GM12878 (cell line): ENCODE measurements around the gene KLF15. TPM values are rescaled to one million over a fixed set of nuclear protein-coding genes. Genes with fewer than 3 reads are reported as not detected.

Experiments
- BACH1 ChIP-seq: fragments of 450-650 bp; IDR thresholded peaks from 2 replicates; pipeline ENCODE4 v1.6.1; 2017; ENCODE audit warnings: mild to moderate bottlenecking, borderline replicate concordance
- BCL11A ChIP-seq: IDR thresholded peaks from 2 replicates; pipeline ENCODE4 v1.6.1; 2011; ENCODE audit warnings: low read depth, low read length
- CTCF ChIP-seq, 3 experiments: IDR thresholded peaks in 2 of 3; conservative IDR thresholded peaks in 1 of 3; 2 replicates each; pipeline ENCODE4 v1.5.1; 2011; ENCODE audit warnings: low read depth in 3 of 3, low read length in 3 of 3, mild to moderate bottlenecking in 3 of 3, control low read depth in 2 of 3, moderate library complexity in 2 of 3, inconsistent platforms in 1 of 3, mixed read lengths in 1 of 3; ENCODE audit not compliant: control insufficient read depth in 2 of 3, insufficient read depth in 1 of 3; ENCODE audit errors: extremely low read depth in 1 of 3
- FOXM1 ChIP-seq: IDR thresholded peaks from 2 replicates; pipeline ENCODE4 v1.6.1; 2012; ENCODE audit warnings: low read depth, mild to moderate bottlenecking, inconsistent platforms, low read length, moderate library complexity
- IRF4 ChIP-seq: IDR thresholded peaks from 2 replicates; pipeline ENCODE4 v1.6.1; 2011; ENCODE audit warnings: low read depth, low read length
- NR2F1 ChIP-seq: fragments of 450-650 bp; conservative IDR thresholded peaks from 2 replicates; pipeline ENCODE4 v1.6.1; 2017; ENCODE audit warnings: mild to moderate bottlenecking
- PML ChIP-seq: IDR thresholded peaks from 2 replicates; pipeline ENCODE4 v1.6.1; 2012; ENCODE audit warnings: low read length, inconsistent platforms
- RBBP5 ChIP-seq: fragments of 200-600 bp; sonication (generic); conservative IDR thresholded peaks from 2 replicates; pipeline ENCODE4 v1.6.1; 2016
- RFX5 ChIP-seq: IDR thresholded peaks from 2 replicates; pipeline ENCODE4 v1.6.1; 2011; ENCODE audit warnings: low read depth, low read length, improper control_type of control experiment
- RUNX3 ChIP-seq: IDR thresholded peaks from 2 replicates; pipeline ENCODE4 v1.6.1; 2012; ENCODE audit warnings: low read length, inconsistent platforms
- SMARCA5 ChIP-seq: fragments of 450-650 bp; IDR thresholded peaks from 2 replicates; pipeline ENCODE4 v1.6.1; 2017; ENCODE audit warnings: mild to moderate bottlenecking
- SUPT20H ChIP-seq: IDR thresholded peaks from 2 replicates; pipeline ENCODE4 v1.6.1; 2011; ENCODE audit warnings: low read depth, mild to moderate bottlenecking, low read length, moderate library complexity, borderline replicate concordance; ENCODE audit not compliant: control insufficient read depth
- ZNF384 ChIP-seq: IDR thresholded peaks from 2 replicates; pipeline ENCODE4 v1.6.1; 2012; ENCODE audit warnings: low read depth, mild to moderate bottlenecking, low read length, improper control_type of control experiment, borderline replicate concordance
- polyA plus RNA-seq, 11 experiments: library from polyadenylated mRNA; depleted of rRNA in 4 of 11; unstranded in 6 of 11; stranded (reverse) in 5 of 11; fragments of >200 nt; fragmentation: Nextera tagmentation in 4 of 11; fragmentation: Illumina TruSeq in 1 of 11; extraction: Ambion mirVana in 4 of 11; extraction: Trizol in 1 of 11; gene quantifications; 1 replicate in 1 of 11; 2 replicates in 10 of 11; pipeline versions ENCODE4 v1.2.1 to v1.2.3, GENCODE V29; 2011 to 2016; ENCODE audit warnings: inconsistent platforms in 2 of 11, missing spikeins in 2 of 11, low read depth in 1 of 11
- total RNA-seq, 4 experiments: library from RNA; depleted of rRNA in 3 of 4; stranded (reverse); fragments of >200 nt in 3 of 4; fragmentation: Illumina TruSeq in 1 of 4; extraction: Trizol in 1 of 4; gene quantifications; 2 replicates each; pipeline versions ENCODE4 v1.2.1 to v1.2.3, GENCODE V29; 2013 to 2021
- TF ChIP-seq, protein P1 (sequence below): fragments of 450-650 bp; IDR thresholded peaks from 2 replicates; pipeline ENCODE4 v1.6.1; 2017; ENCODE audit warnings: low read depth, mild to moderate bottlenecking, moderate library complexity
- TF ChIP-seq, protein P2 (sequence below): fragments of 450-650 bp; IDR thresholded peaks from 2 replicates; pipeline ENCODE4 v1.6.1; 2017; ENCODE audit warnings: mild to moderate bottlenecking, moderate library complexity

The KLF15 gene
- total and polyA plus RNA-seq, 10 of the 15 experiments (the other 5 are each of a cell fraction or from before 2014, with no cell fraction given), result 0.15 TPM; not detected in 9

DNA sequence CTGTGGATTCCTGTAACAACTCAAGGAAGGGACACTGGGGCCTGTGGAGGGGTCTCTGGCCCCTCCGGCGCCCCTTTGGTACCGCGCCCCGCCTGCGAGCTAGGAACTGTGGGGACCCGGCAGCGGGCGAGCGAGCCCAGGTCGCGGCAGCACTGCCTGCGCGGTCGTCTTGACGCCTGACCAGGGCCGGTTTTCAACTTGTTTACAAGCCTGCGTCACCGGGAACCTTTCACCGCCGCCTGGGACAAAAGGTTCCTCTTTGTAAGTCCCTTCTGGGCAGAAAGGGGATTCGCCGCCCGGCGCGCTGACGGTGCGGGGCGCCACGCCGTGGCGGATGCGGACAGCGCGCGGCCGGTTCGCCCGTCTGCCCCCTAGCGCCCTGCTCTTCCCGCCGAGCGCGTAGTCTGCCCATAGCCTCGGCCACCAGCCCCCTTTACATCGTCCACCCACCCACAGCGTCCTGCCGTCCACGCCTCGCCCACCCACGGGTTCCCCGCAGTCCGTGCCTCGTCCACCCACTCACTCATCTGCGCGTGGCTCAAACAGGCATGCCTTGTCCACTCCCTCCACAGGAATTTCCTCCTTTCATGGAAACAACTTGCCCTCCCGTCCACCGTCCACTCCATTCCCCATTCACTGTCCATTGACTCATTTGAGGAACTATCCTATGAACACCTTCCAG is 32.0 kb upstream of the KLF15 start (continued):
- TF ChIP-seq RFX5, result no peak
- no peak for TF ChIP-seq ZNF384
- TF ChIP-seq, protein P1, sequence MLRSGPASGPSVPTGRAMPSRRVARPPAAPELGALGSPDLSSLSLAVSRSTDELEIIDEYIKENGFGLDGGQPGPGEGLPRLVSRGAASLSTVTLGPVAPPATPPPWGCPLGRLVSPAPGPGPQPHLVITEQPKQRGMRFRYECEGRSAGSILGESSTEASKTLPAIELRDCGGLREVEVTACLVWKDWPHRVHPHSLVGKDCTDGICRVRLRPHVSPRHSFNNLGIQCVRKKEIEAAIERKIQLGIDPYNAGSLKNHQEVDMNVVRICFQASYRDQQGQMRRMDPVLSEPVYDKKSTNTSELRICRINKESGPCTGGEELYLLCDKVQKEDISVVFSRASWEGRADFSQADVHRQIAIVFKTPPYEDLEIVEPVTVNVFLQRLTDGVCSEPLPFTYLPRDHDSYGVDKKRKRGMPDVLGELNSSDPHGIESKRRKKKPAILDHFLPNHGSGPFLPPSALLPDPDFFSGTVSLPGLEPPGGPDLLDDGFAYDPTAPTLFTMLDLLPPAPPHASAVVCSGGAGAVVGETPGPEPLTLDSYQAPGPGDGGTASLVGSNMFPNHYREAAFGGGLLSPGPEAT, result no peak
- TF ChIP-seq RBBP5, result no peak
- no peak for TF ChIP-seq IRF4
- no peak for TF ChIP-seq PML
- peak; percentile 81; the same call in 1 of the 2 replicates for TF ChIP-seq SMARCA5
- no peak for TF ChIP-seq SUPT20H
- TF ChIP-seq, protein P2, sequence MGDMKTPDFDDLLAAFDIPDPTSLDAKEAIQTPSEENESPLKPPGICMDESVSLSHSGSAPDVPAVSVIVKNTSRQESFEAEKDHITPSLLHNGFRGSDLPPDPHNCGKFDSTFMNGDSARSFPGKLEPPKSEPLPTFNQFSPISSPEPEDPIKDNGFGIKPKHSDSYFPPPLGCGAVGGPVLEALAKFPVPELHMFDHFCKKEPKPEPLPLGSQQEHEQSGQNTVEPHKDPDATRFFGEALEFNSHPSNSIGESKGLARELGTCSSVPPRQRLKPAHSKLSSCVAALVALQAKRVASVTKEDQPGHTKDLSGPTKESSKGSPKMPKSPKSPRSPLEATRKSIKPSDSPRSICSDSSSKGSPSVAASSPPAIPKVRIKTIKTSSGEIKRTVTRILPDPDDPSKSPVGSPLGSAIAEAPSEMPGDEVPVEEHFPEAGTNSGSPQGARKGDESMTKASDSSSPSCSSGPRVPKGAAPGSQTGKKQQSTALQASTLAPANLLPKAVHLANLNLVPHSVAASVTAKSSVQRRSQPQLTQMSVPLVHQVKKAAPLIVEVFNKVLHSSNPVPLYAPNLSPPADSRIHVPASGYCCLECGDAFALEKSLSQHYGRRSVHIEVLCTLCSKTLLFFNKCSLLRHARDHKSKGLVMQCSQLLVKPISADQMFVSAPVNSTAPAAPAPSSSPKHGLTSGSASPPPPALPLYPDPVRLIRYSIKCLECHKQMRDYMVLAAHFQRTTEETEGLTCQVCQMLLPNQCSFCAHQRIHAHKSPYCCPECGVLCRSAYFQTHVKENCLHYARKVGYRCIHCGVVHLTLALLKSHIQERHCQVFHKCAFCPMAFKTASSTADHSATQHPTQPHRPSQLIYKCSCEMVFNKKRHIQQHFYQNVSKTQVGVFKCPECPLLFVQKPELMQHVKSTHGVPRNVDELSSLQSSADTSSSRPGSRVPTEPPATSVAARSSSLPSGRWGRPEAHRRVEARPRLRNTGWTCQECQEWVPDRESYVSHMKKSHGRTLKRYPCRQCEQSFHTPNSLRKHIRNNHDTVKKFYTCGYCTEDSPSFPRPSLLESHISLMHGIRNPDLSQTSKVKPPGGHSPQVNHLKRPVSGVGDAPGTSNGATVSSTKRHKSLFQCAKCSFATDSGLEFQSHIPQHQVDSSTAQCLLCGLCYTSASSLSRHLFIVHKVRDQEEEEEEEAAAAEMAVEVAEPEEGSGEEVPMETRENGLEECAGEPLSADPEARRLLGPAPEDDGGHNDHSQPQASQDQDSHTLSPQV, result peak; percentile 87
- no peak for TF ChIP-seq BCL11A
- 0 out of 2 replicates have a peak, but pooled peaks have one; percentile 27 for TF ChIP-seq BACH1
- peak; percentile 77 to 99 (median 86) for TF ChIP-seq CTCF (IDR thresholded peaks at IDR 0.05 in 2 of 3, conservative IDR thresholded peaks at IDR 0.05 in 1 of 3; ENCODE audit: control insufficient read depth in 2 of 3, extremely low read depth in 1 of 3, insufficient read depth in 1 of 3, low read depth in 3 of 3, low read length in 3 of 3)
- TF ChIP-seq FOXM1, result no peak
- peak; percentile 36; the same call in 1 of the 2 replicates for TF ChIP-seq NR2F1
- peak; percentile 21; the same call in 1 of the 2 replicates for TF ChIP-seq RUNX3
- TF ChIP-seq, all 136 proteins: peak for 15
